RWPE1 (cell line): ENCODE measurements around the gene IMPG2.

ENCODE experiments used
- CTCF ChIA-PET: fragments of 350-600 bp; sonication (Branson Sonifier 250); formaldehyde crosslinking; extraction: SDS; loops from one replicate; lab custom pipeline; 2021; lab: Yijun Ruan, JAX
- POLR2A ChIA-PET: fragments of 400-600 bp; formaldehyde crosslinking; extraction: SDS; loops from one replicate; lab custom pipeline; 2020; ENCODE audit warnings: antibody characterized with exemption; ENCODE audit not compliant: low non-redundant PET; lab: Yijun Ruan, JAX
- DNase-seq: peaks from one replicate; pipeline ENCODE4 v3.0.0; 2012; ENCODE audit warnings: low spot score
- H3K27ac ChIP-seq: fragments of 450-650 bp; 2 replicates; pipeline ENCODE4 v1.5.1; 2017
- TF ChIP-seq, protein P1 (sequence below): fragments of 450-650 bp; conservative IDR thresholded peaks from 2 replicates; pipeline ENCODE4 v1.5.1; 2017; ENCODE audit warnings: low read depth, mild to moderate bottlenecking

IMPG2 gene

DNA sequence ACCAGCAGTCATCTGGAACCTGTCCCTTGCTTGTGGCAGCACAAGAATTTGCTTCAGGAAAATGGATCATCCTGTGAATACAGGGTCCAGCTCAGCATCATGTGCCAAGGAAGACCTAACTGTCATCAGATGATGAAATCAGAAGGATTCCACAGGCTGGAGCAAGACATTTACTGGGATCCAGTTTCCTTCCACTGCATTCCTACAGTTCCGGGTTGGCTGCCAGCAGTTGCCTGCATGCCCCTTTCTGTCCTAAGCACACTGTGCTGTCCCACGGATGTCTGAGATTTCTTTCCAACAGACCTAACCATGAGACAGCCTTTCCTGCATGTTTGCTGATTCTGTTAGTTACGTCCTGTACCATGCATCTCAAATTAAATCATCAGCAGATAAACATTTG, 140.7 kb downstream of the IMPG2 start:
- CTCF ChIA-PET, result no interaction called here
- no peak for DNase-seq
- no peak overlapping the region for H3K27ac ChIP-seq
- TF ChIP-seq, protein P1, sequence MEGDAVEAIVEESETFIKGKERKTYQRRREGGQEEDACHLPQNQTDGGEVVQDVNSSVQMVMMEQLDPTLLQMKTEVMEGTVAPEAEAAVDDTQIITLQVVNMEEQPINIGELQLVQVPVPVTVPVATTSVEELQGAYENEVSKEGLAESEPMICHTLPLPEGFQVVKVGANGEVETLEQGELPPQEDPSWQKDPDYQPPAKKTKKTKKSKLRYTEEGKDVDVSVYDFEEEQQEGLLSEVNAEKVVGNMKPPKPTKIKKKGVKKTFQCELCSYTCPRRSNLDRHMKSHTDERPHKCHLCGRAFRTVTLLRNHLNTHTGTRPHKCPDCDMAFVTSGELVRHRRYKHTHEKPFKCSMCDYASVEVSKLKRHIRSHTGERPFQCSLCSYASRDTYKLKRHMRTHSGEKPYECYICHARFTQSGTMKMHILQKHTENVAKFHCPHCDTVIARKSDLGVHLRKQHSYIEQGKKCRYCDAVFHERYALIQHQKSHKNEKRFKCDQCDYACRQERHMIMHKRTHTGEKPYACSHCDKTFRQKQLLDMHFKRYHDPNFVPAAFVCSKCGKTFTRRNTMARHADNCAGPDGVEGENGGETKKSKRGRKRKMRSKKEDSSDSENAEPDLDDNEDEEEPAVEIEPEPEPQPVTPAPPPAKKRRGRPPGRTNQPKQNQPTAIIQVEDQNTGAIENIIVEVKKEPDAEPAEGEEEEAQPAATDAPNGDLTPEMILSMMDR, result no peak
- POLR2A ChIA-PET, result no interaction called here

GRCh38 chr3:101177577-101177976, 142.8 kb downstream of the IMPG2 start:
- POLR2A ChIA-PET, result no interaction called here
- no peak overlapping the region for H3K27ac ChIP-seq
- TF ChIP-seq, protein P1, result no peak
- DNase-seq, result no peak
- CTCF ChIA-PET, result no interaction called here
